ENCODE measurements around the gene PHAF1.
"Not testable (repeated sequence)": the region's sequence is repeated elsewhere in the genome, so short reads cannot be mapped to it uniquely, and the experiment has no call there.

Gene PHAF1

GRCh38 chr16:67104845-67105244 is 4.9 kb upstream of the PHAF1 start:
- DNase-seq (ENCODE audit: low read depth in 2 of 2, low spot score in 1 of 2), result no peak

- no peak for DNase-seq (ENCODE audit: low read depth in 2 of 2, low spot score in 1 of 2)
Measured at GRCh38 chr16:67105246-67105645, 4.5 kb upstream of the PHAF1 start.

- no peak for DNase-seq (ENCODE audit: low read depth in 2 of 2, low spot score in 1 of 2)
Measured at GRCh38 chr16:67105881-67106280, 3.9 kb upstream of the PHAF1 start.

DNA sequence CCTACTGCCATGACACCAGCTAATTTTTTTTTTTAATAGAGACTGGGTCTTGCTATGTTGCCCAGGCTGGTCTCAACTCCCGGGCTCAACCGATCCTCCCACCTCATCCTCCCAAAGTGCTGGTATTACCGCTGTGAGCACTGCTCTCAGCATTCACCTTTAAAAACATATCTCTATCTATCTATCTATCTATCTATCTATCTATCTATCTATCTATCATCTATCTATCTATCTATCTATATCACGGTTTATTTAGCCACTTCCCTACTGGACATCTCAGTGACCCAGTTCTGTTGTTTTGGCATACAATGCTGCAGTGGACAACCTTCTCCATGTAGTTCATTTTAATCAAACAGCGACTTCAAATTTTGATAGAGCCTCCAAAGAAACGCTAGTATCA is 1.3 kb upstream of the PHAF1 start:
- DNase-seq (ENCODE audit: low read depth in 2 of 2, low spot score in 1 of 2), result no peak

DNA sequence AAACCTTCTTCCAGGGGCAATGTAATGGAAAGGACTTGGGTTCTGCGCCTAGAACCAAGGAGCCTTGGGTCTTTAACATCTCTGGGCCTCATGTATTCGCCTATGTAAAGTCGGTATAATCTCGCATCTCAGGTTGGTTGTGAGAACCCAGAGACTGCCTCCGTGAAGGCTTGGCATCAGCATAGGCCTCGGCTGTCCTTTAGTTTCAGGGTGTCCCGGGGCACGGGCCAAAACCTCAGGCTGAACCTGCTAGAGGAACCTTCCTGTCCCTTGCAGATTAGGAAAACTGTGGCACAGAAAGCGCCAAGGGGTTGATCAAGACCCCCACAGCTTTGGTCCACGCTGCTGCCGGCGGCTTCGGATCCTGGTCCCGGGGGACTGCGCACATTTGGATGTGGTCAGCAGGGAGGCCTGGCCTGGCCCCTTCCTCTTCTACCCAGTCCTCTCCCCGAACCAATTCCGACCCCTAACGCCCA is 772 bp upstream of the PHAF1 start:
- DNase-seq (ENCODE audit: low read depth in 2 of 2, low spot score in 1 of 2), result no peak

DNA sequence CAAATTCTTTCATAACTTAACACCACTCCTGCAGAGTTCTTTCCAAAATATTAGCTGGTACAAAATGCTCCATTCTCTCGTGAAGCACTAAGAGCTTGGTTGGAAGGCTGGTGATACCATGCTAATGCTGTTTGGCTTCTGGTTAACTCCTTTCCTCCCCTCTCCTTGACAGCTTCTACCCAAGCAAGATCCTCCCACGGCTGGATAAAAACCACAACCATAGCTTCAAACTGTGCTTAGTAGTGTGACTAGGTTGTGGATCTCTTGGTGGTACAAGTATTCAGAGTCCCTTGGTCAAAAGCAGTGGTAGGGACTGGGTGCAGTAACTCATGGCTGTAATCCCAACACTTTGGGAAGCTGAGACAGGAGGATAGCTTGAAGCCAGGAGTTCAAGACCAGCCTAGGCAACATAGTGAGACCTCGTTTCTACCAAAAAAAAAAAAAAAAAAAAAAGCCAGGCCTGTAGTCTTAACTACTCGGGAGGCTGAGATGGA is 2.3 kb downstream of the PHAF1 start:
- no peak for DNase-seq (ENCODE audit: low read depth in 2 of 2, low spot score in 1 of 2)

DNA sequence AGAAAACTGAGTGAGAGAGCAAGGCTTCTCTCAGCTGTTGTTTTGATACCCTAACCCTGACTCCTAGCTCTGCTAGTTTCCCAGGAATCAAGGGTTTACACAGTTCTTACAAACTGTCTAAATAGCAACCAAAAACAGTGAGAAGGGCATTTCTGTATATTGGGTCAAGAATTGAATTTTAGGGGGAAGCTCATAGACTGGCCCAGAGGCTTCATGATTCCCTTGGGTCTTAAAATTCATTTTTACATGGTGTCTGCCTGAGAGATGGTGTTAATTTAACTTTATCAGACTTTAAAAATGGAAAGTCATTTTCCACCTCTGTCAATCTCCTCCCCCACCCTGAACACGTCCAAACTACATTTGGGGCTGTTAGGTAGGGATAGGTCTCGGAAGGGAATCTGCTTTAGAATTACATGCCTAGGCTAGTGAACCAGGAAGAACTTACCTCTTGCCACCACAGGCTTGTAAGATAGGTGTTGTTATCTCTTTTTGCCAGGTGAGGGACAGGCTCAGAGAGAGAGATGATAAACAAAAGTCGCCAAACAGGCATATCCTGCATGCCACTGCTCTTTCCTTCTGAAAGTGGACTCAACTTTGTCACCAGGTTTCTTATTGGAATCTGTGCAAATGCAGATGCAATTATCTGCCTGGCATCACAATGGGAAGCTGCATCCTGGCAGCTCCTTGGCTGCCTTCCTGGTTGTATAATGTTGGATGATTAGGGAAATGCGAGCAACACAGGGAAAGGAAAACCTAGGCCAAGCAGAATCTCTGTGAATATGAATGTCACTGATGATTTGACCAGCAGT is 3.1 kb downstream of the PHAF1 start:
- no peak for DNase-seq (ENCODE audit: low read depth in 2 of 2, low spot score in 1 of 2)

DNA sequence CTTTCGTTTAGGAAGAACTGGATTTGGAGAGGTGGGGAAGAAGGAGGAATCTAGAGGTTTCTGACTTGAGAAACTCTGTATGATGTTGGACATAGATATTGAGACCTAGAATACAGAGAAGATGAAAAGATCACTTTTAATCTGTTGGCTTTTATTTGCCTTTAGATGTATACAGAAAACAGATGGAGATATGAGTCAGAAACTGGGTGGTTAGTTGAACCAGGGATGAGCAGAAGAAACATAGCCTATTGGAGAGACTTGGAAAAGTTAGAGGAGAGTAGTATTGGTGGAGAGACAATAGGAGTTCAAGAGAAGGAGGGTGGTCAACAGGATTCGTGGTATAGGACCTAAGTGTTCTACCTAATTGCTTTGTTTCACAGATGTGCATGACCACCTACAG is 5.1 kb downstream of the PHAF1 start:
- DNase-seq (ENCODE audit: low read depth in 2 of 2, low spot score in 1 of 2), result no peak

- no peak for DNase-seq (ENCODE audit: low read depth in 2 of 2, low spot score in 1 of 2)
Measured at GRCh38 chr16:67115639-67116038, 5.9 kb downstream of the PHAF1 start.

- DNase-seq (ENCODE audit: low read depth in 2 of 2, low spot score in 1 of 2), result no peak
Measured at GRCh38 chr16:67116388-67117311, 6.9 kb downstream of the PHAF1 start.

DNA sequence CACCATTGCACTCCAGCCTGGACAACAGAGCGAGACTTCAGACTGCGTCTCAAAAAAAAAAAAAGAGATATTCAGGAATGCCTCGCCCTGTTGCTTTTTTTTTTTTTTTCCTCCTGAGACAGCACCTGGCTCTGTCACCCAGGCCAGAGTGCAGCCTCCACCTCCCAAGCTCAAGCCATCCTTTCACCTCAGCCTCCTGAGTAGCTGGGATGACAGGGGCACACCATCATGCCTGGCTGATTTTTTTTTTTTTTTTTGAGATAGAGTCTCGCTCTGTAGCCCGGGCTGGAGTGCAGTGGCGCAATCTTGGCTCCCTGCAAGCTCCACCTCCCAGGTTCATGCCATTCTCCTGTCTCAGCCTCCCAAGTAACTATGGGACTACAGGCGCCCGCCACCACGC is 8.0 kb downstream of the PHAF1 start:
- no peak for DNase-seq (ENCODE audit: low read depth in 2 of 2, low spot score in 1 of 2)

- DNase-seq (ENCODE audit: low read depth in 2 of 2, low spot score in 1 of 2), result no peak
Measured at GRCh38 chr16:67120025-67120424, 10.3 kb downstream of the PHAF1 start.

- DNase-seq (ENCODE audit: low read depth in 2 of 2, low spot score in 1 of 2), result not testable (repeated sequence)
Measured at GRCh38 chr16:67122799-67123198, 13.1 kb downstream of the PHAF1 start.

- no peak for DNase-seq (ENCODE audit: low read depth in 2 of 2, low spot score in 1 of 2)
Measured at GRCh38 chr16:67128417-67128816, 18.7 kb downstream of the PHAF1 start.

GRCh38 chr16:67128887-67129286 is 19.1 kb downstream of the PHAF1 start:
- no peak for DNase-seq (ENCODE audit: low read depth in 2 of 2, low spot score in 1 of 2)

DNA sequence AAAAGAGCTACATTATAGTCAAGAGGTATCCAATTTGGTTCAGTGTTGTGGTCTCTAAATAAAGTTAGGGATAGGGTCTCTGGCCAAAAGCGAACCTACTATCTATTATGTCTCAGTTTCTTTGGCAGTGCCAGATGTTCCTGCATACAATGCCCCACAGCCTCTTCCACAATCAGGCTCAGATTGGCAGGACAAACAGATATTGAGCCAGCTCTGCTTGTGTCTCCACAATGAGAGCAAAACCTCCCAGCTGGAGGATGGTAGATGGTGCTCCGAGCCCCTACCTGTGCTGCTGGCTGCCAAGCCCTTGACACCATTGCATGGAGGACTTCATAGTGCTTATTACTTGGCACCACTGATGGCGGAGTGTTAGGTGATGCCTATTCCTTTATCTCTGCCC is 19.7 kb downstream of the PHAF1 start:
- DNase-seq (ENCODE audit: low read depth in 2 of 2, low spot score in 1 of 2), result no peak

DNA sequence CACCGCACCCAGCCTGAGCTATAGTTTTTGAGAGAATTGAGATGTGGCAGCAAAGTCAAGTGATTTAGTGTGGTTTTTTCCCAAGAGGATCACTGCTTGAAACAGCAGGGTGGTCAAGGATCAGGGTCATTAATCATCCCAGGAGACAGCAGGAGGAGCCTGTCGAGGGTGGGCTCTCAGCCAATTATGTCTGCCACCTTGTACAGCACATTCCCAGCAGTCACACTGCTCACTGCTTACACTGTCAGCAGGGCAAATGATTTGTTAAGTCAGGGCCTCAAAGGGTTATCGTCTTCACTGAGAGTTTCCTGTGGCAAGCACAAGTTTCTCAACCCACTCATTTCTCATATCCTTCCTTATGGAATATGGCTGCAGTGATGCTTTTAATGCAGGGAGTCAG is 27.9 kb downstream of the PHAF1 start:
- DNase-seq (ENCODE audit: low read depth in 2 of 2, low spot score in 1 of 2), result no peak

GRCh38 chr16:67141391-67141790 is 31.6 kb downstream of the PHAF1 start:
- no peak for DNase-seq (ENCODE audit: low read depth in 2 of 2, low spot score in 1 of 2)

DNA sequence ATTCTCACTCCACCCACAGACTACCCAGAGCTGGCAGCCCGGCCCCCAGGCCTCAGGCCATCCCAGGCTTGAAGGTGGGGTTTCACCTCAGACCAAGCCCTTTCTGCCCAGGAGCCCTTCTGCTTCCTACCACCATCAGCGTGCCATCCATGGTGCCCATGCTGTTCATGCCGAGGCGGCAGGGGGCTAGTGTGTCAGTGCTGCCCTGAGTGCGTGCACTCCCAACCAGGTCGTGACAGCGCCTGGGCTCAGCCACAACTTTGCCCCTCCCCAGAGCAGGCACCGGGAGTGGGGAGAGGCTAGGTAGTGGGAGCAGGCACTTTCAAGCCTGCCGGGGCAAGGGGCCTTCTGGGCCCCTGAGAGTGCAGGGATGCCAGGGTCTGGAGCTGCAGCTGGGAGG is 32.6 kb downstream of the PHAF1 start:
- no peak for DNase-seq (ENCODE audit: low read depth in 2 of 2, low spot score in 1 of 2)

DNA sequence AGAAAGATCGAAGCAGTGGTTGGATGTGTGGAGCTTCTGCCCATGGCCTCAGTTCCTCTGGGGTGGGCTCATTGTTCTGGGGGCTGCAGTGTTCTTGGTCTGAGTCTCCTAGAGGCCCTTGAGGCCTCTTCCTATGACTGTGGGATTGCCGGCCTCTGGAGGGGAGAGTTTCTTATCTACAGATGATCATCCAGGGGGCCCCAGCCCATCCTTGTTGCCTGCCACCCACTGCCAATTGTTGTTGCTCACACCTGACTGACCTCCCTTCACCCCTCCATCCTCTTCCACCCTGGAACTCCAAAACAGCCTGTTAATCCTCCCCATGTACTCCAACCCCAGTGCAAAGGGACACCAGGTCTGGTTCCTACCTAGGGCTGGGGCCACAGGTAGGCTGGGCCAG is 35.2 kb downstream of the PHAF1 start:
- DNase-seq (ENCODE audit: low read depth in 2 of 2, low spot score in 1 of 2), result no peak

DNA sequence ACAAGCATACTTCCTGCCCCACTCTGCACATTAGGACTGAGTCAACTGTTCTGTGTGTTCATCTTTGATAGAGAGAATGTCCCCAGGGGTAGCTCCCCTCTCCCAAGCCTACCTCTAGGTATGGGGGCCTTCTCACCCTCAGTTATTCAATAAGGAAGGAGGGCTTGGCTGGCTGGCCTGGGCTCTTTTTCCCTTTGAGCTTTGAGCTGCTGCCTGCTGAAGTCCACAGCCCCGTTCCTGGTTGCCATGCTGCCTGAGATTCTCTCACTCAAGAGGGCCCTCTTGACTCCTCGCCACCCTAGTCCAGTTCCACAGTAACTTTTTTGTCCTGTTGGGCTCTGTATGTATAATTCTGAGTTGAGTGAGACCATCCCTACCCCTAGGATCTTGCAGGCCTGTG is 36.0 kb downstream of the PHAF1 start:
- DNase-seq (ENCODE audit: low read depth in 2 of 2, low spot score in 1 of 2), result no peak
